HEK293T (cell line): ENCODE data around the gene ZNF593OS.

ENCODE experiments used
- HDGF ChIP-seq: fragments of 450-650 bp; IDR thresholded peaks from 2 replicates; pipeline ENCODE4 v1.6.1; 2017; ENCODE audit warnings: antibody characterized with exemption, borderline replicate concordance
- SP1 ChIP-seq: fragments of 450-650 bp; IDR thresholded peaks from 2 replicates; pipeline ENCODE4 v1.6.1; 2017

GRCh38 chr1:26163684-26164035 lies 8.0 kb downstream of the ZNF593OS start:
- TF ChIP-seq SP1 (no peak), HDGF (no peak)
